ENCODE measurements around the gene SPSB2.

Gene SPSB2

GRCh38 chr12:6826125-6826733 is 46.9 kb downstream of the SPSB2 start:
- no peak for DNase-seq (ENCODE audit: low spot score)
- peaks cover 10% of the 10 kb centered on the region for H3K36me3 ChIP-seq (ENCODE audit: low read depth)
- H3K4me1 ChIP-seq (ENCODE audit: insufficient read depth, poor library complexity, severe bottlenecking) = peaks cover 3% of the 10 kb centered on the region
- H3K9me3 ChIP-seq (ENCODE audit: severe bottlenecking) = no peaks in the 10 kb centered on the region
- ATAC-seq (ENCODE audit: low read depth) = no peak
- peaks cover 18% of the 10 kb centered on the region for H3K27me3 ChIP-seq (ENCODE audit: insufficient read depth, poor library complexity, severe bottlenecking)
- H3K4me3 ChIP-seq (ENCODE audit: severe bottlenecking) = no peak overlapping the region
- H3K27ac ChIP-seq (ENCODE audit: poor library complexity, severe bottlenecking) = no peak overlapping the region
- TF ChIP-seq CTCF (IDR thresholded peaks at IDR 0.05; ENCODE audit: poor library complexity, severe bottlenecking) = no peak

GRCh38 chr12:6825398-6826124 is 47.5 kb downstream of the SPSB2 start:
- Histone ChIP-seq H3K4me1 (ENCODE audit: insufficient read depth, poor library complexity, severe bottlenecking) (peaks cover 3% of the 10 kb centered on the region), H3K4me3 (ENCODE audit: severe bottlenecking) (no peak overlapping the region), H3K27ac (ENCODE audit: poor library complexity, severe bottlenecking) (no peak overlapping the region), H3K27me3 (ENCODE audit: insufficient read depth, poor library complexity, severe bottlenecking) (peaks cover 20% of the 10 kb centered on the region), H3K36me3 (ENCODE audit: low read depth) (peaks cover 7% of the 10 kb centered on the region), H3K9me3 (ENCODE audit: severe bottlenecking) (no peaks in the 10 kb centered on the region)
- DNase-seq (ENCODE audit: low spot score) = no peak
- TF ChIP-seq CTCF (IDR thresholded peaks at IDR 0.05; ENCODE audit: poor library complexity, severe bottlenecking) = peak; percentile 87
- peak; percentile 45 for ATAC-seq (ENCODE audit: low read depth)

- no peak for DNase-seq (ENCODE audit: low spot score)
- Histone ChIP-seq H3K27ac (ENCODE audit: poor library complexity, severe bottlenecking) (no peak overlapping the region), H3K27me3 (ENCODE audit: insufficient read depth, poor library complexity, severe bottlenecking) (peaks cover 20% of the 10 kb centered on the region), H3K36me3 (ENCODE audit: low read depth) (peaks cover 1% of the 10 kb centered on the region; the same call in 1 of the 2 replicates), H3K4me1 (ENCODE audit: insufficient read depth, poor library complexity, severe bottlenecking) (peaks cover 3% of the 10 kb centered on the region), H3K9me3 (ENCODE audit: severe bottlenecking) (no peaks in the 10 kb centered on the region), H3K4me3 (ENCODE audit: severe bottlenecking) (no peak overlapping the region)
- peak; percentile 30; the same call in 2 of the 3 replicates for ATAC-seq (ENCODE audit: low read depth)
- TF ChIP-seq CTCF (IDR thresholded peaks at IDR 0.05; ENCODE audit: poor library complexity, severe bottlenecking) = no peak
Observed at GRCh38 chr12:6824901-6825381, 48.2 kb downstream of the SPSB2 start.

GRCh38 chr12:6824085-6824775 is 48.9 kb downstream of the SPSB2 start:
- Histone ChIP-seq H3K36me3 (ENCODE audit: low read depth) (no peaks in the 10 kb centered on the region), H3K9me3 (ENCODE audit: severe bottlenecking) (no peaks in the 10 kb centered on the region), H3K27me3 (ENCODE audit: insufficient read depth, poor library complexity, severe bottlenecking) (peaks cover 20% of the 10 kb centered on the region), H3K27ac (ENCODE audit: poor library complexity, severe bottlenecking) (no peak overlapping the region), H3K4me3 (ENCODE audit: severe bottlenecking) (no peak overlapping the region), H3K4me1 (ENCODE audit: insufficient read depth, poor library complexity, severe bottlenecking) (peaks cover 3% of the 10 kb centered on the region)
- no peak for TF ChIP-seq CTCF (IDR thresholded peaks at IDR 0.05; ENCODE audit: poor library complexity, severe bottlenecking)
- no peak for DNase-seq (ENCODE audit: low spot score)
- ATAC-seq (ENCODE audit: low read depth) = no peak

Measured in RWPE2 (cell line).